OCI-LY7 (cell line): ENCODE data around the gene NDUFV1. TPM values are rescaled to one million over a fixed set of nuclear protein-coding genes. Genes with fewer than 3 reads are reported as not detected.
"Not testable (repeated sequence)": the region's sequence is repeated elsewhere in the genome, so short reads cannot be mapped to it uniquely, and the experiment has no call there.

Experiments used
- BruUV-seq: library from RNA; stranded (reverse); fragments of 400-500 nt; replicated peaks from 2 replicates; lab custom pipeline; 2021; lab: Mats Ljungman, UMichigan
- CTCF ChIA-PET: fragments of 300-600 bp; sonication (Branson Sonifier 250); formaldehyde crosslinking; loops from one replicate; lab custom pipeline; 2022; ENCODE audit warnings: antibody characterized with exemption; ENCODE audit not compliant: unreplicated experiment; lab: Charles Lee
- POLR2A ChIA-PET: fragments of 300-600 bp; sonication (Branson Sonifier 250); formaldehyde crosslinking; loops from one replicate; lab custom pipeline; 2022; ENCODE audit warnings: antibody characterized with exemption; lab: Charles Lee
- DNase-seq: peaks from one replicate; pipeline ENCODE4 v3.0.0-alpha.2; 2015; ENCODE audit warnings: low spot score
- H2AFZ ChIP-seq: fragments of 200-600 bp; sonication (generic), shearing (Covaris generic); 2 replicates; pipeline ENCODE4 v1.6.1; 2014; ENCODE audit warnings: mild to moderate bottlenecking, antibody characterized with exemption, low read length, moderate library complexity
- H3K27ac ChIP-seq: fragments of 200-600 bp; sonication (generic); 2 replicates; pipeline ENCODE4 v1.5.1; 2014; ENCODE audit warnings: mixed run types, low read depth, mild to moderate bottlenecking, moderate library complexity, low read length, inconsistent platforms; ENCODE audit not compliant: poor library complexity, severe bottlenecking
- H3K36me3 ChIP-seq: fragments of 200-600 bp; sonication (generic); 2 replicates; pipeline ENCODE4 v1.6.1; 2014; ENCODE audit warnings: mild to moderate bottlenecking, antibody characterized with exemption, low read length, moderate library complexity, mixed read lengths; ENCODE audit not compliant: insufficient read depth
- H3K4me1 ChIP-seq: fragments of 200-600 bp; sonication (generic); 2 replicates; pipeline ENCODE4 v1.5.1; 2014; ENCODE audit warnings: mild to moderate bottlenecking, low read length; ENCODE audit not compliant: insufficient read depth, poor library complexity, severe bottlenecking
- H3K4me2 ChIP-seq: fragments of 200-600 bp; sonication (generic); 2 replicates; pipeline ENCODE4 v1.6.1; 2014; ENCODE audit warnings: mild to moderate bottlenecking, low read length
- H3K4me3 ChIP-seq: fragments of 200-600 bp; sonication (generic); 2 replicates; pipeline ENCODE4 v1.5.1; 2014; ENCODE audit warnings: mild to moderate bottlenecking, low read depth, low read length; ENCODE audit not compliant: poor library complexity, severe bottlenecking
- H3K79me2 ChIP-seq: fragments of 200-600 bp; sonication (generic); 2 replicates; pipeline ENCODE4 v1.6.1; 2016; ENCODE audit warnings: low read depth, mild to moderate bottlenecking, low read length, moderate library complexity, mixed read lengths; ENCODE audit not compliant: insufficient read depth
- H3K9me2 ChIP-seq: fragments of 200-600 bp; sonication (generic); 2 replicates; pipeline ENCODE4 v1.6.1; 2016; ENCODE audit warnings: mild to moderate bottlenecking, low read length, mixed read lengths; ENCODE audit not compliant: insufficient read depth
- H3K9me3 ChIP-seq: fragments of 200-600 bp; sonication (generic); 2 replicates; pipeline ENCODE4 v1.6.1; 2014; ENCODE audit warnings: mild to moderate bottlenecking, mixed run types, low read length, mixed read lengths
- H4K20me1 ChIP-seq: fragments of 200-600 bp; sonication (generic); 2 replicates; pipeline ENCODE4 v1.6.1; 2014; ENCODE audit warnings: mild to moderate bottlenecking, antibody characterized with exemption, low read length, moderate library complexity, mixed read lengths; ENCODE audit not compliant: insufficient read depth
- CTCF ChIP-seq: fragments of 200-600 bp; sonication (generic); conservative IDR thresholded peaks from 2 replicates; pipeline ENCODE4 v1.5.1; 2014; ENCODE audit warnings: mild to moderate bottlenecking, antibody characterized with exemption, low read length, moderate library complexity, mixed read lengths
- EZH2phosphoT487 ChIP-seq: fragments of 200-600 bp; sonication (generic); IDR thresholded peaks from 2 replicates; pipeline ENCODE4 v1.6.1; 2018; ENCODE audit warnings: low read depth, borderline replicate concordance, mild to moderate bottlenecking, mixed run types, antibody characterized with exemption, low read length, moderate library complexity, mixed read lengths
- intact Hi-C: fragments of 100-400 bp; cut with micrococcal nuclease; formaldehyde crosslinking; loops from one replicate; pipeline ENCODE4 v1.10.0; 2022; ENCODE audit not compliant: unreplicated experiment
- total RNA-seq, 2 experiments: library from RNA; depleted of rRNA in 1 of 2; stranded (reverse); fragments of >200 nt in 1 of 2; shearing (Covaris generic) in 1 of 2; gene quantifications; 2 replicates each; pipeline ENCODE4 v1.2.3, GENCODE V29; 2014 to 2022

The NDUFV1 gene
- total RNA-seq, 2 experiments from 2014 or later: 283 to 335 TPM

GRCh38 chr11:67561971-67562619 is 44.6 kb upstream of the NDUFV1 start:
- H4K20me1 ChIP-seq: no peaks in the 10 kb centered on the region
- no peak overlapping the region for H3K4me3 ChIP-seq
- intact Hi-C loops: no loop called here
- H3K79me2 ChIP-seq: no peaks in the 10 kb centered on the region
- H3K4me2 ChIP-seq: peak overlapping the region; percentile 4; the same call in 1 of the 2 replicates
- no TSS peak for BruUV-seq
- H3K27ac ChIP-seq: no peak overlapping the region
- no peak for TF ChIP-seq EZH2phosphoT487
- no peak for TF ChIP-seq CTCF
- POLR2A ChIA-PET: no interaction called here
- CTCF ChIA-PET: interaction anchor here (1.4 kb wide), 1 partner anchor 26 kb away, joined by 3 read pairs; no protein-coding TSS in a partner anchor
- DNase-seq: no peak
- H2AFZ ChIP-seq: peak overlapping the region; percentile 1; the same call in 1 of the 2 replicates
- no peaks in the 10 kb centered on the region for H3K9me2 ChIP-seq
- H3K36me3 ChIP-seq: no peaks in the 10 kb centered on the region
- peaks cover 4% of the 10 kb centered on the region for H3K4me1 ChIP-seq
- H3K9me3 ChIP-seq: no peaks in the 10 kb centered on the region

- no peaks in the 10 kb centered on the region for H3K9me2 ChIP-seq
- H3K36me3 ChIP-seq: no peaks in the 10 kb centered on the region
- H2AFZ ChIP-seq: no peak overlapping the region
- H3K27ac ChIP-seq: no peak overlapping the region
- H3K4me2 ChIP-seq: no peak overlapping the region
- intact Hi-C loops: no loop called here
- ChIA-PET POLR2A (interaction anchor here (0.6 kb wide), 1 partner anchor 482 kb away, joined by 3 read pairs; no protein-coding TSS in a partner anchor), CTCF (interaction anchor here (1.4 kb wide), 1 partner anchor 27 kb away, joined by 3 read pairs; no protein-coding TSS in a partner anchor)
- H4K20me1 ChIP-seq: no peaks in the 10 kb centered on the region
- BruUV-seq: no TSS peak
- no peak for TF ChIP-seq EZH2phosphoT487
- no peak for TF ChIP-seq CTCF
- H3K4me3 ChIP-seq: no peak overlapping the region
- no peaks in the 10 kb centered on the region for H3K79me2 ChIP-seq
- peaks cover 4% of the 10 kb centered on the region for H3K4me1 ChIP-seq
- DNase-seq: no peak
- no peaks in the 10 kb centered on the region for H3K9me3 ChIP-seq
Observed at GRCh38 chr11:67562963-67563704, 43.6 kb upstream of the NDUFV1 start.

GRCh38 chr11:67563705-67564114 is 43.0 kb upstream of the NDUFV1 start:
- H3K4me2 ChIP-seq, H3K9me3 ChIP-seq, BruUV-seq, H4K20me1 ChIP-seq, CTCF ChIA-PET, H3K36me3 ChIP-seq, H3K4me1 ChIP-seq, H3K79me2 ChIP-seq, H3K27ac ChIP-seq, H3K4me3 ChIP-seq, DNase-seq, intact Hi-C loops, H2AFZ ChIP-seq, H3K9me2 ChIP-seq, POLR2A ChIA-PET: not testable (repeated sequence)
